GM21528 (cell line): Measurements from ENCODE around the gene CHRNB4.
"Not testable (repeated sequence)": the region's sequence is repeated elsewhere in the genome, so short reads cannot be mapped to it uniquely, and the experiment has no call there.

Source experiments
- ATAC-seq: cut with Tn5 transposase; IDR thresholded peaks from one replicate; pipeline ENCODE4 v1.9.1; 2021; ENCODE audit warnings: mild to moderate bottlenecking, moderate library complexity; ENCODE audit not compliant: unreplicated experiment, low FRiP score

The CHRNB4 gene, protein sequence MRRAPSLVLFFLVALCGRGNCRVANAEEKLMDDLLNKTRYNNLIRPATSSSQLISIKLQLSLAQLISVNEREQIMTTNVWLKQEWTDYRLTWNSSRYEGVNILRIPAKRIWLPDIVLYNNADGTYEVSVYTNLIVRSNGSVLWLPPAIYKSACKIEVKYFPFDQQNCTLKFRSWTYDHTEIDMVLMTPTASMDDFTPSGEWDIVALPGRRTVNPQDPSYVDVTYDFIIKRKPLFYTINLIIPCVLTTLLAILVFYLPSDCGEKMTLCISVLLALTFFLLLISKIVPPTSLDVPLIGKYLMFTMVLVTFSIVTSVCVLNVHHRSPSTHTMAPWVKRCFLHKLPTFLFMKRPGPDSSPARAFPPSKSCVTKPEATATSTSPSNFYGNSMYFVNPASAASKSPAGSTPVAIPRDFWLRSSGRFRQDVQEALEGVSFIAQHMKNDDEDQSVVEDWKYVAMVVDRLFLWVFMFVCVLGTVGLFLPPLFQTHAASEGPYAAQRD

DNA sequence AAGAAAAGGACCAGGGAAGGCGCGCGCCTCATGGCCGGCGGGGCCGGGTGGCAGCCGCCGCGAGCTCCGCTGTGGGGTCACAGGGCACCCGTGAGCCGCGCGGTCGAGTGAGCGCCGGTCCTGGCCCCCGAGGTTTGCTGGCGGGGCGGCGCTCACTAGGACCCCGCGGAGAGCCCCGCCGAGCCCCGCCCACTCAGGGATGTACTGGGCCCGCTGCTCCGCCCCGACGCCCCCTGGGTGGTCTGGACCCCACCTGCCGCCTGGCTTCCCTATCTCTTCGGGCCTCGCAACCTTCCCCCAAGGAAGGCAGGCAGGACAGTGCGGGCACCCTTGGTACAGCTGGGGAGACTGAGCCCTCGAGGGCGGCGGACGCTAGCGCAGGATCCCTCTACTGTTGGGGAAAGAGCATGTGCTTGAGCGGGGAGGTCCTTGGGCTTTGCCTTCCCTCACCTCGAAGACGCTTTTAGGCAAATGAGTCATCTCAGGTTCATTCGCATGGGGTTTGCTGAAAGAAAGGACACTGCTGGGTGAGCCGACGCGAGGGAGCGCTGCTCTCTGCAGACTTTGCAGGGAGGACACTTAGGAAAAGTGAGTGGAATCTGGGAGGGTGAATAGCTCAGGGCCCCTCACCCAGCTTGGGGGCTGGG, at the start of gene CHRNB4:
CHRNB4 (minus strand) TSS at position 109 of the 647 bp plus-strand sequence; CDS start at position 32, 77 bp downstream.
- no peak for ATAC-seq

DNA sequence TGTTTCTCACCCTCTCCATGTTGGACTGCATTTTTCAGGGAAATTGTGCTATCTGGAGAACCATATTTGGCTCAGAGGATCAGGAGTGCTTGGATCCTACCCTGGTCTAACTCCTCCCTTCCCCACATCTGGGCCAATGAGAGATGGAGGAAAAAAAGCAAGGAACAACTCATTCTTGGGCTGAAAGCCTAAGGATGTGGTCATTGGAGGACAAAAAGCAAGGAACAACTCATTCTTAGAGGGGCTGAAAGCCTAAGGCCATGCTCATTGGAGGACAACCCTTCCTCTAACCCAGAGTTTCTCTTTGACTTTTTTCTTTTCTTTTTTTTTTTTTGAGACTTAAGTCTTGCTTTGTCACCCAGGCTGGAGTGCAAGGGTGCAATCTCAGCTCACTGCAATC, 48.6 kb upstream of the CHRNB4 start:
- no peak for ATAC-seq

GRCh38 chr15:78685925-78686324, 44.9 kb upstream of the CHRNB4 start:
- ATAC-seq, result no peak

DNA sequence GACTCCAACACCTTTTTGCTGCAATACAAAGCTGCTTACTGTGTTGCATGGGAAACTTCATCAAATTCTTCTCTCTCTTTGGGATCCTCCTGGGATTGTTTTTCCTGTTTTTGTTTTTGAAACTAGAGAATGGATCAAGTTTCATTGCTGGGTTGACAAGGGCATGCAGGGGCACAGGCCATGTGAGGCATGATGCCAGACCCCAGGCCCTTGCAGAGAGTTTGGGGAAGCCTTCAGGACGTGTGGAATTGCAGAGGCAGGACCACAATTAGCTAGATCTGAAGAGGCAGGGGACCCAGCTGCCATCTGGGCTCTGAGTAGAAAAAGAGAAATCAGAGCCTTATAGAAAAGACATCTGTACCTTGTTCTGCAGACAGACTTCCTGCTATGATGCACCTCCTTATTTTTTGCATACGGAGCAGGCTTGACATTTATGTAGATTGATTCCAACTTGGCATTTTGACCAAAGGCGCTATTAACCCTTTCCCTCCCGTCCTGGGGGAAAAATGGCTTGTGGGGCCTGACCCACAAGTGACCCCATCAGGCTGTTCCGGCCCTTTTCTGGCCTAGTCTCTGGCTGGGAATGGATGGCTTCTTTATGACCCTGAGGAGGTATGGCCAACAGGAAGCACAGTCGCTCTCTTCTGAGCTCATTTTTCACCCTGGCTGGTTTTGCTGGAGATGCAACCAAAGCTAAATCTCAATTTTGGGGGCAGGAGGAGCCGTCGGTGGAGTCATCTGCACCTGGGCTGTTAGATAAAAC, 44.3 kb upstream of the CHRNB4 start:
- ATAC-seq, result no peak

DNA sequence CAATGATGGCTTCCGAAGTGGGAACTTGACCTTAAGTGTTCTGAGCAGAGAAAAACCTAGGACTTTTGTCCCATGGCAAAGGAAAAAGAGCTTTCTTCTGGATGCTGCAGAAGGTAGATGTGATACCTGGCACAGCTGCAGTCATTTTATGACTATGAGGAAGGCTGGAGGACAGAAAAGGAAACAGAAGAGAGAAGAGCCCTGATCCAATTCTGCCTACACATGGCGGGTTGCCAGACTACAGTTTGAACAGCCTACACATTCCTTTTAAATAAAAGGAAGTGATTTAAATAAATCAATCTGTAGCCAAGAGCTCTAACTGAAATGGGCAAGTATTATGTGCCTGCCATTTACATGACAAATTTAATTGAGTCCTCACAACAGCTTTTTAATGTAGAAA, 43.6 kb upstream of the CHRNB4 start:
- ATAC-seq, result no peak

- not testable (repeated sequence) for ATAC-seq
Observed at GRCh38 chr15:78683599-78683998, 42.6 kb upstream of the CHRNB4 start.

GRCh38 chr15:78682693-78683410, 41.8 kb upstream of the CHRNB4 start:
- ATAC-seq, result no peak

GRCh38 chr15:78682004-78682651, 41.1 kb upstream of the CHRNB4 start:
- ATAC-seq, result no peak

- ATAC-seq, result no peak
Observed at GRCh38 chr15:78681281-78682003, 40.4 kb upstream of the CHRNB4 start.

GRCh38 chr15:78680431-78681075, 39.5 kb upstream of the CHRNB4 start:
- no peak for ATAC-seq

GRCh38 chr15:78679089-78679511, 38.1 kb upstream of the CHRNB4 start:
- ATAC-seq, result no peak

- no peak for ATAC-seq
Observed at GRCh38 chr15:78676424-78677110, 35.6 kb upstream of the CHRNB4 start.

DNA sequence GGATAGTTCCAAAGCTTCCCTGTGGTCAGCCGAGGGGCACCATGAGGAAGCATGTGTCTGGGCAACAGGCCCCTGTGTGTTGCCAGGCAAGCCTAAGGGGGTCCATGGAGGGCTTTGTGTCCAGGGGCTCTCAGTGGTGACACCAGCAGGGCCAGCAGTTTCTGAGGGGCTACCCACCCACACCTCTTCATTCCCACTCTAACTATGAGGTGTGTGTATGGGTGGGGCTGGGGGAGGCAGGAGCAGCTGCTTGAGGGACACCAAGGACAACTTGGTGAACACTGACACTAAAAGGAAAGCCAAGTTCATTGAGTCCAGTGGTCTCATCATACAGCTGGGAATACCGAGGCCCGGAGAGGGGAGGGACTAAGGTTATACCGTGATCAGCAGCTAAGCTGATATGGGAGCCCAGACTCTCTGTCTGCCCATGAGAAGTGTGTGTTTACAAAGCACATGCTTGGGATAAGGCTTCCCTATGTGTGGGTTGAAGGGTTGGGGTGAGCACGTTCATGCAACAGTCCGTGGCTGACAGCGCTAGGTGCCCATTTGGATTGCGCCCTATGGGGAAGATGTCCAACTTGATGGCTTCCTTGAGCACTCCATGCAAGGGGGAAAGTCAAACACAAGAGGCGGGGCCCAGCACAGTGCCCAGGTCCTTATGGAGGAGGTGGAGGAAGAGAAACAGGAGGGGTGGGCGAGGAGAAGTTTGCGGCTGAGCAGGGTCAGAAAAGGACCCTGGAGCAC, 34.8 kb upstream of the CHRNB4 start:
- ATAC-seq, result no peak

- ATAC-seq, result no peak
Observed at GRCh38 chr15:78675206-78675605, 34.2 kb upstream of the CHRNB4 start.

GRCh38 chr15:78673917-78674444, 33.0 kb upstream of the CHRNB4 start:
- ATAC-seq, result no peak

GRCh38 chr15:78673476-78673875, 32.5 kb upstream of the CHRNB4 start:
- no peak for ATAC-seq

DNA sequence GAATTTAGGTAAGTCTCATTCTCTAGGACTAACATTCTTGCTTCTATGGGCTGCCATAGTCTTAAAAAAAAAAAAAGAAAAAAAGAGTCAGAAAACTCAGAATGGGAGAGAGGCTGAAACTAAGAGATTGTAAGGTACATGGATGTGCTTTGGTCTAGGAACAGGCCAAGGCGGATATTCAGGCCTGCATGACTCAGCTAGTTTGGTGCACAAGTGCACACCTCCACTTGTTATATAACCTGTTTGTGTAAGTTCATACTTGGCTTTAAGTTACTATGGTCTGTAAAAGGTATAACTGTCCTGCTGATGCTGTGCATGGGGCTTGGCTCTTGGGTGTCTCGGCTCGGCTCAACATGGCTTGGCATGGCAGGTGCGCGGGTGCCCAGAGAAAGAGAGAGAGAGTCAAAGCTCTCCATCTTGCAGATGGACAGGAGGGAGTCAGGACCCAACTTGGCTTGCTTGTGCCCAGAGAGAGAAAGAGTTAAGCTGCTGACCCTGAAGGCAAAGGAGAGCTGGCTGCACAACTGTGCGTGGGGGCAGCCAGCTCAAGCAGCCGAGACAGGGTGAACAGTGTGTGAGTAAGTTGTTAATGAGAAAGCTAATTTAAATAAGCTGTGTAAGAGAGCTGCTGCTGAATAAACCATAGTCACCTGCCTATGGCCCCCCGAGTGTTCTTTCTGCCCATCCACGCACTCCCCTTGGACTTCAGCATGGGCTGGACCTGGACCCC, 31.4 kb upstream of the CHRNB4 start:
- ATAC-seq, result no peak
